Stomach (tissue), 4 donors: ENCODE data around the gene PRXL2B.

Experiments used
- CTCF ChIP-seq, 7 experiments: fragments of 450-650 bp in 4 of 7; fragments of 200-600 bp in 3 of 7; sonication (generic) in 3 of 7; IDR thresholded peaks; one replicate each; pipeline ENCODE4 v1.5.1; 2016 to 2019; ENCODE audit warnings: antibody characterized with exemption in 7 of 7, control low read depth in 2 of 7, mild to moderate bottlenecking in 1 of 7
- EP300 ChIP-seq: sonication (generic); formaldehyde crosslinking; IDR thresholded peaks from one replicate; pipeline ENCODE4 v1.6.1; 2017; ENCODE audit warnings: antibody characterized with exemption
- POLR2AphosphoS5 ChIP-seq, 3 donors: sonication (generic); formaldehyde crosslinking; IDR thresholded peaks; one replicate each; pipeline ENCODE4 v1.6.1; 2016; ENCODE audit warnings: antibody characterized with exemption in 3 of 3

GRCh38 chr1:2543543-2544092 lies 43.0 kb upstream of the PRXL2B start:
- TF ChIP-seq CTCF (IDR thresholded peaks at IDR 0.05) (no peak), EP300 (no peak), POLR2AphosphoS5 (IDR thresholded peaks at IDR 0.05) (no peak)
